ENCODE measurements around the gene SFI1.

DNA sequence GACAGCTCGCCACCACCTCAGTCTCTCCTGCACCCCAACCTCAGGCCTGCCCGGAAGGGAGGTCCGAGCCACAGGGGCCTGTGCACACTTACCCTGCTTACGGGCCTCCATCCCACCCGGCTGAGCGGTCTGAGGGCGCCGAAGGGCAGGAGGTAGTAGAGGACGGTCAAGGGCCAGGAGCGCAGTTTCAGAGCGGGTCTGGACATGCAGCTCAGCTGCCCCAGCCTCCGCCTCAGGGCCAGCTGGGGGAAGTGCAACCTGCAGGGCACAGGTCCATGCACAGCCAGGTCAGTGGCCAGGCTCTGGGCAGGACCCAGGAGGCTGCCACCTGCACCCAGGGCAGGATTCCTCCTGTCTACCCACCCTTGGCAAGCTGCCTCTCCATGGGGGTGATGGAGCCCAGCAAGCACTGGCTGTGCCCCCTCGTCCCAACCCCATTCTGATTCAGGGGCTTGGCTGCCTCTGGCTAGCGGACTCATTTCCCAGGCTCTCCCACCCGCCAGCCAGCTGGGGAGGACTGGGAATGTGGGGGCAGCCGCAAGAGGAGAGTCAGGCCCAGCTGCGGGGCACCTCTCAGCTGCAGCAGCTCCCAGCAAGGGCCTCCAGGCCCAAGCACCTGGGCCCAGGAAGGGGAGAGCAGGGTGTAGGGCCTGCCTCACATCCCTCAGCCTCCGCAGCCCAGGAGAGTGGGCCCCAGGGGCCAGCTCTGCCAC is 127.4 kb downstream of the SFI1 start:
- no peak for TF ChIP-seq POLR2A (IDR thresholded peaks at IDR 0.05)
- TF ChIP-seq, protein P1, sequence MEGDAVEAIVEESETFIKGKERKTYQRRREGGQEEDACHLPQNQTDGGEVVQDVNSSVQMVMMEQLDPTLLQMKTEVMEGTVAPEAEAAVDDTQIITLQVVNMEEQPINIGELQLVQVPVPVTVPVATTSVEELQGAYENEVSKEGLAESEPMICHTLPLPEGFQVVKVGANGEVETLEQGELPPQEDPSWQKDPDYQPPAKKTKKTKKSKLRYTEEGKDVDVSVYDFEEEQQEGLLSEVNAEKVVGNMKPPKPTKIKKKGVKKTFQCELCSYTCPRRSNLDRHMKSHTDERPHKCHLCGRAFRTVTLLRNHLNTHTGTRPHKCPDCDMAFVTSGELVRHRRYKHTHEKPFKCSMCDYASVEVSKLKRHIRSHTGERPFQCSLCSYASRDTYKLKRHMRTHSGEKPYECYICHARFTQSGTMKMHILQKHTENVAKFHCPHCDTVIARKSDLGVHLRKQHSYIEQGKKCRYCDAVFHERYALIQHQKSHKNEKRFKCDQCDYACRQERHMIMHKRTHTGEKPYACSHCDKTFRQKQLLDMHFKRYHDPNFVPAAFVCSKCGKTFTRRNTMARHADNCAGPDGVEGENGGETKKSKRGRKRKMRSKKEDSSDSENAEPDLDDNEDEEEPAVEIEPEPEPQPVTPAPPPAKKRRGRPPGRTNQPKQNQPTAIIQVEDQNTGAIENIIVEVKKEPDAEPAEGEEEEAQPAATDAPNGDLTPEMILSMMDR (IDR thresholded peaks at IDR 0.05) = no peak

Measured in esophagus squamous epithelium (tissue), 4 donors.